Endothelial cell of umbilical vein (primary cell): Measurements from ENCODE around the gene UBE2I.

Experiments used
- CTCF ChIP-seq, 2 donors: IDR thresholded peaks; 1 replicate in 1 of 2; 2 replicates in 1 of 2; pipeline ENCODE4 v1.5.1; 2011; ENCODE audit warnings: low read length in 2 of 2, mild to moderate bottlenecking in 2 of 2, moderate library complexity in 2 of 2, control low read depth in 1 of 2, inconsistent platforms in 1 of 2, low read depth in 1 of 2; ENCODE audit not compliant: insufficient read depth in 1 of 2; ENCODE audit errors: extremely low read depth in 1 of 2
- EZH2 ChIP-seq: IDR thresholded peaks from 2 replicates; pipeline ENCODE4 v1.6.1; 2012; ENCODE audit warnings: borderline replicate concordance, low read depth, mild to moderate bottlenecking, moderate library complexity, low read length, inconsistent platforms; ENCODE audit not compliant: severe bottlenecking
- FOS ChIP-seq: IDR thresholded peaks from 2 replicates; pipeline ENCODE4 v1.6.1; 2011; ENCODE audit warnings: mild to moderate bottlenecking, low read length, moderate library complexity, borderline replicate concordance; ENCODE audit not compliant: insufficient read depth
- GATA2 ChIP-seq: IDR thresholded peaks from 2 replicates; pipeline ENCODE4 v1.7.0; 2011; ENCODE audit warnings: low read depth, mild to moderate bottlenecking, moderate library complexity, mixed read lengths, low read length; ENCODE audit not compliant: insufficient read length, insufficient read depth
- POLR2A ChIP-seq: IDR thresholded peaks from 2 replicates; pipeline ENCODE4 v1.6.1; 2012; ENCODE audit warnings: low read depth, mild to moderate bottlenecking, control low read depth, low read length
- POLR2AphosphoS5 ChIP-seq: IDR thresholded peaks from 2 replicates; pipeline ENCODE4 v1.6.1; 2012; ENCODE audit warnings: low read depth, mild to moderate bottlenecking, control low read depth, low read length, moderate library complexity; ENCODE audit not compliant: insufficient read depth

- TF ChIP-seq CTCF (IDR thresholded peaks at IDR 0.05; ENCODE audit: extremely low read depth in 1 of 2, insufficient read depth in 1 of 2, low read depth in 1 of 2, low read length in 2 of 2) (no peak), POLR2A (no peak), EZH2 (no peak), GATA2 (no peak), FOS (no peak), POLR2AphosphoS5 (no peak)
These were observed 43.6 kb upstream of the UBE2I start for GRCh38 chr16:1265826-1266225.
